GM18868 (cell line): ENCODE measurements around the gene NXNL2.

Source experiments
- ATAC-seq: cut with Tn5 transposase; IDR thresholded peaks from one replicate; pipeline ENCODE4 v1.9.1; 2021; ENCODE audit warnings: mild to moderate bottlenecking, moderate library complexity; ENCODE audit not compliant: unreplicated experiment

Gene NXNL2

GRCh38 chr9:88578121-88579049 is 43.4 kb downstream of the NXNL2 start:
- ATAC-seq, result peak; percentile 80

GRCh38 chr9:88579050-88579715 is 44.2 kb downstream of the NXNL2 start:
- no peak for ATAC-seq

GRCh38 chr9:88580961-88581360 is 46.0 kb downstream of the NXNL2 start:
- ATAC-seq, result no peak

GRCh38 chr9:88583901-88584596 is 49.1 kb downstream of the NXNL2 start:
- ATAC-seq, result no peak

GRCh38 chr9:88585426-88585825 is 50.4 kb downstream of the NXNL2 start:
- ATAC-seq, result no peak

- ATAC-seq, result no peak
These were observed 51.5 kb downstream of the NXNL2 start for GRCh38 chr9:88586452-88586851.

- no peak for ATAC-seq
These were observed 52.2 kb downstream of the NXNL2 start for GRCh38 chr9:88587182-88587581.

GRCh38 chr9:88587885-88588649 is 53.1 kb downstream of the NXNL2 start:
- no peak for ATAC-seq

GRCh38 chr9:88589656-88590055 is 54.7 kb downstream of the NXNL2 start:
- no peak for ATAC-seq

GRCh38 chr9:88590558-88591146 is 55.7 kb downstream of the NXNL2 start:
- no peak for ATAC-seq

- ATAC-seq, result peak; percentile 95
These were observed 58.7 kb downstream of the NXNL2 start for GRCh38 chr9:88593537-88594185.
